Measurements from ENCODE around the gene KRTAP10-8. TPM values are rescaled to one million over a fixed set of nuclear protein-coding genes. Genes with fewer than 3 reads are reported as not detected.

KRTAP10-8 gene
- total RNA-seq, 1 experiment from 2014 or later: not detected

- no peak for DNase-seq (ENCODE audit: low read depth, low spot score)
- no peak overlapping the region for H3K27ac ChIP-seq (ENCODE audit: low read length)
- ATAC-seq: no peak
- TF ChIP-seq SIN3A (IDR thresholded peaks at IDR 0.05; ENCODE audit: borderline replicate concordance, insufficient read depth, low read depth, low read length) (no peak), CTCF (IDR thresholded peaks at IDR 0.05) (no peak), TCF7L2 (IDR thresholded peaks at IDR 0.05; ENCODE audit: low read depth, low read length) (no peak), REST (IDR thresholded peaks at IDR 0.05; ENCODE audit: insufficient read depth in 1 of 2, low read depth in 2 of 2, low read length in 1 of 2) (no peak), POLR2AphosphoS5 (IDR thresholded peaks at IDR 0.05; ENCODE audit: low read depth, low read length) (no peak)
- no peaks in the 10 kb centered on the region for H3K36me3 ChIP-seq (ENCODE audit: control insufficient read depth, insufficient read depth, low read length)
- POLR2A ChIA-PET: no interaction called here
- CTCF ChIA-PET: no interaction called here
- no peaks in the 10 kb centered on the region for H3K4me1 ChIP-seq (ENCODE audit: control insufficient read depth, insufficient read depth, low read length)
- no peak overlapping the region for H3K4me3 ChIP-seq (ENCODE audit: low read depth in 2 of 2, low read length in 2 of 2)
- intact Hi-C loops (cut with micrococcal nuclease; ENCODE audit: unreplicated experiment): no loop called here
- in situ Hi-C loops (cut with HindIII; ENCODE audit: low pct_unique_long_range_greater_than_20kb, low sequenced_read_pairs): no loop called here
- H3K27me3 ChIP-seq (ENCODE audit: control insufficient read depth, insufficient read depth, low read length): no peaks in the 10 kb centered on the region
- no peaks in the 10 kb centered on the region for H3K9me3 ChIP-seq (ENCODE audit: control insufficient read depth, insufficient read depth, low read depth, low read length)
- no TSS peak for BruUV-seq (replicated peaks)
Measured at GRCh38 chr21:44640761-44641160, 28.9 kb downstream of the KRTAP10-8 start.

GRCh38 chr21:44643741-44644310, 31.9 kb downstream of the KRTAP10-8 start:
- Histone ChIP-seq H3K9me3 (ENCODE audit: control insufficient read depth, insufficient read depth, low read depth, low read length) (no peaks in the 10 kb centered on the region), H3K36me3 (ENCODE audit: control insufficient read depth, insufficient read depth, low read length) (no peaks in the 10 kb centered on the region), H3K4me1 (ENCODE audit: control insufficient read depth, insufficient read depth, low read length) (no peaks in the 10 kb centered on the region), H3K27me3 (ENCODE audit: control insufficient read depth, insufficient read depth, low read length) (no peaks in the 10 kb centered on the region), H3K27ac (ENCODE audit: low read length) (no peak overlapping the region), H3K4me3 (ENCODE audit: low read depth in 2 of 2, low read length in 2 of 2) (no peak overlapping the region)
- intact Hi-C loops (cut with micrococcal nuclease; ENCODE audit: unreplicated experiment): no loop called here
- BruUV-seq (replicated peaks): no TSS peak
- TF ChIP-seq TCF7L2 (IDR thresholded peaks at IDR 0.05; ENCODE audit: low read depth, low read length): no peak
- TF ChIP-seq SIN3A (IDR thresholded peaks at IDR 0.05; ENCODE audit: borderline replicate concordance, insufficient read depth, low read depth, low read length): no peak
- TF ChIP-seq REST (IDR thresholded peaks at IDR 0.05; ENCODE audit: insufficient read depth in 1 of 2, low read depth in 2 of 2, low read length in 1 of 2): no peak
- TF ChIP-seq POLR2AphosphoS5 (IDR thresholded peaks at IDR 0.05; ENCODE audit: low read depth, low read length): no peak
- no peak for TF ChIP-seq CTCF (IDR thresholded peaks at IDR 0.05)
- ChIA-PET CTCF (no interaction called here), POLR2A (no interaction called here)
- DNase-seq (ENCODE audit: low read depth, low spot score): no peak
- in situ Hi-C loops (cut with HindIII; ENCODE audit: low pct_unique_long_range_greater_than_20kb, low sequenced_read_pairs): no loop called here
- ATAC-seq: no peak
